Measurements from ENCODE around the gene ABCC8.

DNA sequence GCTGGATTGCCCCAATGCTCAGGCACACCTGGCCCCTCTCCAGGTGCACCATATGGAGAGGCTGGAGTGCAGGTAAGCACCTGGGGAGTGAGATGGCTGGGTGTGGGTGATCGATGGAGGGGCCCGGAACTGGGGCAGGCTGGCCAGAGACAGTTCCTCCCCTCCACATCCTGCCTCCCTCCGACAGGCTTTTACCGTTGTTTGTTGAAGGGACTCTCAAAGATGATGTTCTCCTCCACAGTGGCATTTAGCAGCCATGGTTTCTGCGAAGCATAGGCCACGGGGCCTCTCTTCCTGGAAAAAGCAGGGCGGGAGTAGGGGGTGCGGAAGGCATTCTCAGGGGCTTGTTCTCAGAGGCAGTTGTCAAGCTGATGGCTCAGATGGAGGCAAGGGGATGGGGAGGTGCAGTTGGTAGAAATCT is 62.3 kb downstream of the ABCC8 start:
- TF ChIP-seq CTCF (IDR thresholded peaks at IDR 0.05) (no peak), EP300 (IDR thresholded peaks at IDR 0.05) (no peak), POLR2A (IDR thresholded peaks at IDR 0.05) (no peak), POLR2AphosphoS5 (IDR thresholded peaks at IDR 0.05) (no peak)
